ENCODE data around the gene GPR55. TPM values are rescaled to one million over a fixed set of nuclear protein-coding genes. Genes with fewer than 3 reads are reported as not detected.

The GPR55 gene
- total RNA-seq, 1 donor from 2014 or later, result not detected

DNA sequence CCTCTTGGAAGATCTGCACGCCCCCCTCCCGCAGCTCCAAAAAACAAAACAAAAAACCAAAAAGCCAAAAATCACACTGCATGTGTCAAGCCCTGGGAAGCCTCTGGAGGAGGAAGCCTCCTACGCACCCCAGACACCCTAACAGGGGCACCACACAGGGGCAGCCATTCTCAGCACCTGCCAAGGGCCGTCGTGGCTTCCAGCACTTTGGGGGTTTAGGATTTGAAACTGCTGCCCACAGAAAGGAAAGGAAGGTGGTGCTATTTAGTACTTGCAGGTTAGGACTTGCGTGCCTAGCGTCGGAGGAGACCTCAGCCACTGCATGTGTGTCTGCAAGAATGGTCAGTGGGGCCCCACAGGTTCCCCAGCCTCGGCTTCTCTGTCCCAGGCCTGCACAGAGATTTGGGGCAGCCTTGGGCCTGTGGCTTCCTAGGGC, 419 bp upstream of the GPR55 start:
- Mint-ChIP-seq H3K27me3 (ENCODE audit: low read depth) (peaks cover 2% of the 10 kb centered on the region), H3K9me3 (no peaks in the 10 kb centered on the region), H3K27ac (no peak overlapping the region), H3K36me3 (no peaks in the 10 kb centered on the region), H3K4me1 (peaks cover 4% of the 10 kb centered on the region), H3K4me3 (no peak overlapping the region)
- no peak for DNase-seq (ENCODE audit: low spot score in 2 of 2, unreplicated experiment in 2 of 2)
- TF ChIP-seq, protein P1, sequence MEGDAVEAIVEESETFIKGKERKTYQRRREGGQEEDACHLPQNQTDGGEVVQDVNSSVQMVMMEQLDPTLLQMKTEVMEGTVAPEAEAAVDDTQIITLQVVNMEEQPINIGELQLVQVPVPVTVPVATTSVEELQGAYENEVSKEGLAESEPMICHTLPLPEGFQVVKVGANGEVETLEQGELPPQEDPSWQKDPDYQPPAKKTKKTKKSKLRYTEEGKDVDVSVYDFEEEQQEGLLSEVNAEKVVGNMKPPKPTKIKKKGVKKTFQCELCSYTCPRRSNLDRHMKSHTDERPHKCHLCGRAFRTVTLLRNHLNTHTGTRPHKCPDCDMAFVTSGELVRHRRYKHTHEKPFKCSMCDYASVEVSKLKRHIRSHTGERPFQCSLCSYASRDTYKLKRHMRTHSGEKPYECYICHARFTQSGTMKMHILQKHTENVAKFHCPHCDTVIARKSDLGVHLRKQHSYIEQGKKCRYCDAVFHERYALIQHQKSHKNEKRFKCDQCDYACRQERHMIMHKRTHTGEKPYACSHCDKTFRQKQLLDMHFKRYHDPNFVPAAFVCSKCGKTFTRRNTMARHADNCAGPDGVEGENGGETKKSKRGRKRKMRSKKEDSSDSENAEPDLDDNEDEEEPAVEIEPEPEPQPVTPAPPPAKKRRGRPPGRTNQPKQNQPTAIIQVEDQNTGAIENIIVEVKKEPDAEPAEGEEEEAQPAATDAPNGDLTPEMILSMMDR (IDR thresholded peaks at IDR 0.05; ENCODE audit: unreplicated experiment), result no peak

DNA sequence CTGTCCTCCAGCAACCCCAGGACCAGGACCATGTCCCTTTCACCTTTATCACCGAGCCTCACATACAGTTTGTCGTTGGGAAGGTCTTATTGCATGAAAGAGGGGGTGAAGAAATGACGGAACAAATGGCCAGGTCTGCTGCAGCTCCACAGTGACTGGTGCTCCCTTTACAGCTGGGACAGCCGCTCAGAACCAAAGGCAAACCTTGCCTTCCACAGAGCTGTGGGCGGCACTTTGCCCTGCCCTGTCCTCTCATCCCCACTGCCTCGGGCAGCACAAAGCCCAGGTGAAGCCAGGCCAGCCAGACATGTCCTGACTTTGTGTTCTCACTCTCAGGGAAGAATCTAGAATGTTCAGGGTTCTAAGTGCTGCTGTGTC, 961 bp downstream of the GPR55 start:
- no peaks in the 10 kb centered on the region for H3K36me3 Mint-ChIP-seq
- no peak overlapping the region for H3K4me3 Mint-ChIP-seq
- no peaks in the 10 kb centered on the region for H3K9me3 Mint-ChIP-seq
- TF ChIP-seq, protein P1 (IDR thresholded peaks at IDR 0.05; ENCODE audit: unreplicated experiment), result no peak
- H3K27ac Mint-ChIP-seq, result no peak overlapping the region
- peaks cover 6% of the 10 kb centered on the region for H3K4me1 Mint-ChIP-seq
- DNase-seq (ENCODE audit: low spot score in 2 of 2, unreplicated experiment in 2 of 2), result no peak
- H3K27me3 Mint-ChIP-seq (ENCODE audit: low read depth), result peaks cover 2% of the 10 kb centered on the region

DNA sequence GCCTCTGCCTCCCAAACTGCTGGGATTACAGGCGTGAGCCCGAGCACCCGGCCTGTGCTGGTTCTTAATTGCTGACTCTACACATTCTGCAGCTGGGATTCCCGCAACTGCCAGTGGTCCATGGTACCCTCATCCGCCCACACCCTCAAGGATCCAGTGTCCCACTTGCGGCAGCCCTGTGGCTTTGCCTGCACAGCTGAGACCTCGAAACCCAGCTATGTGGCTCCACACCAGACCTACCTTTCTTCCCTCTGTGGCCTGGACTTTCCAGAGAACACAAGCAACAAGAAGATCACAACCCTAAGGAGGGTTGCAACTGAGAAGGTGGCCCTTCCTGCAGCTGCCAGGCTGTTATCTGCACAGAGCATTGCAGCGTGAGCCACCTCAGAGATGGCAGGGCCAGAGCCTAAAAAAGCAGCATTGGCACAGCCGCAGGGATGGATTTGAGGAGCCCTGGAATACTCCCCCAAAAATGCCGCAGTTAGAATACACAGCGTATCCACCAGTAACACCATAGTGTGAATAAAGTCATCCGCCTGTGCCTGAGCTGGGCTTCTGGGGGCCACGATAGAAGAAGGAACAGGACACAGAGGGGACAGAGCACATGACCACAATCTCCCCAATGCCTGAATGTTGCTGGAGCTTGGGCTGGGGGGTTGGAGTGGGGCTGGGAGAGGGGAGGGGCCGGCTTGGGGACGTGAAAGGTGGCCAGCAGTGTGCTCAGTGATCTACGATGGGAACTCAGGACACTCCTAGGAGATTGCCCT, 1.9 kb downstream of the GPR55 start:
- Mint-ChIP-seq H3K4me1 (peaks cover 12% of the 10 kb centered on the region), H3K9me3 (no peaks in the 10 kb centered on the region), H3K27ac (no peak overlapping the region), H3K36me3 (no peaks in the 10 kb centered on the region), H3K27me3 (ENCODE audit: low read depth) (peaks cover 2% of the 10 kb centered on the region), H3K4me3 (no peak overlapping the region)
- DNase-seq (ENCODE audit: low spot score in 2 of 2, unreplicated experiment in 2 of 2), result no peak
- TF ChIP-seq, protein P1 (IDR thresholded peaks at IDR 0.05; ENCODE audit: unreplicated experiment), result no peak

DNA sequence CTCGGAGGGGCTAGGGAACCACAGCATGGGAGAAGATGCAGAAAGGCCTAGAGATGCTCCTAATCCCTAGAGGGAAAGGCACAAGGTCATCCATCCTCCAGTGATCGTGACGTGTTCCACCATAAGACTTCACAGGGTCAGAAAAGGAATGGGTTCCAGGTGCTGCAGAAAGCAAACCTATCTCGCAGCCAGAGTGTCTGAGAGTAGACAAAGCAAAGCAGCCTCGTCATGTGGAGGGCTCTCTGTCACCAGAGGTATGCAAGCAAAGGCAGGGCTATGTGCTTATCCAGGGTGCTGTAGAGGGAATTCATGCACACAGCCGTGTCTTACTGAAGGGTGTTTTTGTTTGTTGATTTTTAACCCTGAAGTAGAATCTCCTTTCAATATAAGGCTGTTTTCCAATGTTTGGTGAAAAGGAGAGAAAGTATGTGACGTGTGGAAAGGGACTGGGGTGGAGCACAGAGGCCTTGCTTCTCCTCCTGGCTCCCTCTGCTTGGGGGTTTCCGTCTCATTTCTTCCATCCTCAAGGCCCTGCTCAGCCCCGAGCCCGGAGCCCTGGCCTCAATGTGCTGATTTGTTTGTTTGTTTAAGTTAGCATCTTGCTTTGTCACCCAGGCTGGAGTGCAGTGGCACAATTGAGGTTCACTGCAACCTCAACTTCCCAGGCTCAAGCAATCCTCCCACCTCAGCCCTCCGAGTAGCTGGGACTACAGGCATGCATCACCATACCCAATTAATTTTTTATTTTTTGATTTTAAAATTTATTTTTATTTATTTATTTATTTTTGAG, 3.0 kb downstream of the GPR55 start:
- peaks cover 5% of the 10 kb centered on the region for H3K27me3 Mint-ChIP-seq (ENCODE audit: low read depth)
- no peaks in the 10 kb centered on the region for H3K9me3 Mint-ChIP-seq
- H3K4me1 Mint-ChIP-seq, result peaks cover 12% of the 10 kb centered on the region
- H3K27ac Mint-ChIP-seq, result no peak overlapping the region
- TF ChIP-seq, protein P1 (IDR thresholded peaks at IDR 0.05; ENCODE audit: unreplicated experiment), result no peak
- no peak for DNase-seq (ENCODE audit: low spot score in 2 of 2, unreplicated experiment in 2 of 2)
- H3K36me3 Mint-ChIP-seq, result no peaks in the 10 kb centered on the region
- H3K4me3 Mint-ChIP-seq, result no peak overlapping the region

DNA sequence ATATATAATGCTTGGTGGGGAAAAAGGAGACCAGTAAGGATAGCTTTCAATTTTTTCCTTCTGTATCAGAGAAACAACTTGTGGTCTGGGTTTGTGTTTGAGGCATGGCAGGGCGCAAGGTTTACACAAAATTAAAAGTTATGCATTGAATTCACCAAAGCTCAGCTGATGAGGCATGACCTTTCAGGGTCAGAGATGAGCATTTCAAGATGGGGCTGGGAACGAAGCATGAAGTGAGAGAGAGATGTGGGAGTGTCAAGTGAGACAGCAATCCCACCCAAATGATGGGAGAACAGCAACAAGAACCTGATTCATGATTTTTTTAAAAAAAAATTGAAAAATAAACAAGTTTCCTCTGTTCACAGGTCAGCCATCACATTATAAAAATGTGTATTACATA, 4.9 kb downstream of the GPR55 start:
- H3K27ac Mint-ChIP-seq, result no peak overlapping the region
- H3K36me3 Mint-ChIP-seq, result no peaks in the 10 kb centered on the region

More for the DNA sequence above, 4.9 kb downstream of the GPR55 start:
- no peak for DNase-seq (ENCODE audit: low spot score in 2 of 2, unreplicated experiment in 2 of 2)
- peaks cover 8% of the 10 kb centered on the region for H3K27me3 Mint-ChIP-seq (ENCODE audit: low read depth)
- no peak overlapping the region for H3K4me3 Mint-ChIP-seq
- peaks cover 7% of the 10 kb centered on the region for H3K4me1 Mint-ChIP-seq
- H3K9me3 Mint-ChIP-seq, result no peaks in the 10 kb centered on the region
- TF ChIP-seq, protein P1 (IDR thresholded peaks at IDR 0.05; ENCODE audit: unreplicated experiment), result no peak

Data from mesothelial cell of epicardium (in vitro differentiated cells).